HG03103 (cell line): Measurements from ENCODE around the gene RFX1.
A peak's percentile ranks its signal among the peaks of the same experiment; 100 is the strongest.
"Not testable (repeated sequence)": the region's sequence is repeated elsewhere in the genome, so short reads cannot be mapped to it uniquely, and the experiment has no call there.

Source experiments
- ATAC-seq: cut with Tn5 transposase; IDR thresholded peaks from one replicate; pipeline ENCODE4 v1.9.1; 2021; ENCODE audit warnings: low read depth; ENCODE audit not compliant: unreplicated experiment

The RFX1 gene

GRCh38 chr19:14006085-14006765 lies at the start of gene RFX1:
Gene RFX1, minus strand, starts transcription at chr19:14006320. Its CDS starts 12,477 bp downstream, at chr19:13993843.
- ATAC-seq: peak; percentile 65

- no peak for ATAC-seq
Observed at GRCh38 chr19:14055396-14055795, 49.3 kb upstream of the RFX1 start.

DNA sequence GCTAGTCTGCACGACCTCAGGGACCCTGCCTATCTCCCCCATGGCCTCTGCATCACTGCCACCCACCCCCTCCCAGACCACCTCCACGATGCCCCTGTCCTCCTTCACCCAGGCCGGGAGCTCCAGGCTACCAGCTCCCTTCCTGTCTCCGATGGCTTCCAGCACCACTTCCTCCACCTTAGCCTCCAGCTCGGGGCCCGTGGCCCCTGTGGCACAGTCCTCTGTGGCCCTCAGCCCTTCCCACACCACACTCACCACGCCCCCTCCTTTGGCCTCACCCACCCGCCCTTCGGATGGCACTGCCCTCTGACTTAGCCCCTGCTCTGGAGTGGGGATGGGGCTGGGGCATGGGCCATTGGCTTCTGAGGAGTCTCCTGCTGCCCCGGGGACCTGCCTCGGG lies 48.6 kb upstream of the RFX1 start:
- no peak for ATAC-seq

GRCh38 chr19:14054099-14054498 lies 48.0 kb upstream of the RFX1 start:
- no peak for ATAC-seq

GRCh38 chr19:14053500-14053899 lies 47.4 kb upstream of the RFX1 start:
- ATAC-seq: no peak

- no peak for ATAC-seq
Observed at GRCh38 chr19:14053032-14053431, 46.9 kb upstream of the RFX1 start.

DNA sequence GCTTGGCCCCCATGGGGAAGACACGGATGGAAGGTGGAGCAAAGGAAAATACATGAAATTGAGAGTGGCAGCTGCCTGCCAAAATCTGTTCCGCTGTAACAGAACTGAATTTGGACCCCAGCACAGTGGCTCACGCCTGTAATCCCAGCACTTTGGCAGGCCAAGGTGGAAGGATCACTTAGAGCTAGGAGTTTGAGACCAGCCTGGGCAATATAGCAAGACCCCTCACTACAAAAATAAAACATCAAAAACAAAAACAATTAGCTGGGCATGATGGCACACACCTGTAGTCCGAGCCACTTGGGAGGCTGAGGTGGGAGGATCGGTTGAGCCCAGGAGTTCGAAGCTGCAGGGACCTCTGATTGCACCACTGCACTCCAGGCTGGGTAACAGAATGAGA lies 46.4 kb upstream of the RFX1 start:
- no peak for ATAC-seq

- no peak for ATAC-seq
Observed at GRCh38 chr19:14051980-14052379, 45.9 kb upstream of the RFX1 start.

GRCh38 chr19:14050961-14051360 lies 44.8 kb upstream of the RFX1 start:
- not testable (repeated sequence) for ATAC-seq

GRCh38 chr19:14050512-14050911 lies 44.4 kb upstream of the RFX1 start:
- no peak for ATAC-seq

- ATAC-seq: no peak
Observed at GRCh38 chr19:14048443-14049153, 42.5 kb upstream of the RFX1 start.

- ATAC-seq: not testable (repeated sequence)
Observed at GRCh38 chr19:14047866-14048265, 41.7 kb upstream of the RFX1 start.

DNA sequence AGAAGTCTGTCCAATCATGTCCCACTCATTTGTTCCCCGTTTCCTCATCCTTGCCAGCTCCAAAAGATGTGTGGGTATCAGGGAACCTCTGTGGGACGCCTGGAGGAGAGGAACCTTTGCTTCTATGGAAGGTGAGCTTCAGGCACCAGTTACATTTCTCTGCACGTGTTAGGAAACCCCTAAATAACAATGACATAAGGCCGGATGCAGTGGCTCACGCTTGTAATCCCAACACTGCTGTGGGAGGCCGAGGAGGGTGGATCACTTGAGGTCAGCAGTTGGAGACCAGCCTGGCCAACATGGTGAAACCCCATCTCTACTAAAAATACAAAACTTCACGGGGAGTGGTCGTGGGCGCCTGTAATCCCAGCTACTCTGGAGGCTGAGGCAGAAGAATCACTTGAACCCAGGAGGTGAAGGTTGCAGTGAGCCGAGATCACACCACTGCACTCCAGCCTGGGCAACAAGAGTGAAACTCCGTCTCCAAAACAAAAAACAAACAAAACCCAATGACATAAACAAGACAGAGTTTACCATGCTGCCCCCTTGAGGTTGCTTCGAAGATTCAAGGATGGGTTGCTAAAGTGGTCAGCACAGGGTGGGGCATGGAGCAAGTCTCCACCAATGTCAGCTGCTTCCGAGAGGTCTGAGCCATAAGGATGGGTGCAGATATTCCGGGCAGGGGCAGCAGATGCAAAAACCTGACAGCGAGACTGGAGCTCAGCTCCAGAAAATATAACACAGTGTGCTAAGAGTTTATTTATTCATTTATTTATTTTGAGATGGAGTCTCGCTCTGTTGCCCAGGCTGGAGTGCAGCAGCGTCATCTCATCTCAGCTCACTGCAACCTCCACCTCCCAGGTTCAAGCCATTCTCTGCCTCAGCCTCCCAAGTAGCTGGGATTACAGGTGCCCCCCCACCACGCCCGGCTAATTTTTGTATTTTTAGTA lies 36.8 kb upstream of the RFX1 start:
- ATAC-seq: not testable (repeated sequence)

- ATAC-seq: no peak
Observed at GRCh38 chr19:14039181-14039580, 33.1 kb upstream of the RFX1 start.

- no peak for ATAC-seq
Observed at GRCh38 chr19:14035706-14036105, 29.6 kb upstream of the RFX1 start.

DNA sequence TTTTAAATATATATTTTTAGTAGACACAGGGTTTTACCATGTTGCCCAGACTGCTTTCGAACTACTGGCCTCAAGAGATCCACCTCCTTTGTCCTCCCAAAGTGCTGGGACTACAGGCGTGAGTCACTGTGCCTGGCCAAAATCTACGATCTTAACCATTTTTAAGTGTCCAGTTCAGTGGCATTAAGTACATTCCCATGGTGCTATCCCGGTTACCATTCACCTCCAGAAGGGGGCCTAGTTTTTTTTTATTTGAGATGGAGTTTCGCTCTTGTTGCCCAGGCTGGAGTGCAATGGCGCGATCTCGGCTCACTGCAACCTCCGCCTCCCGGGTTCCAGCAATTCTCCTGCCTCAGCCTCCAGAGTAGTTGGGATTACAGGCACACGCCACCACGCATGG lies 29.0 kb upstream of the RFX1 start:
- ATAC-seq: not testable (repeated sequence)

DNA sequence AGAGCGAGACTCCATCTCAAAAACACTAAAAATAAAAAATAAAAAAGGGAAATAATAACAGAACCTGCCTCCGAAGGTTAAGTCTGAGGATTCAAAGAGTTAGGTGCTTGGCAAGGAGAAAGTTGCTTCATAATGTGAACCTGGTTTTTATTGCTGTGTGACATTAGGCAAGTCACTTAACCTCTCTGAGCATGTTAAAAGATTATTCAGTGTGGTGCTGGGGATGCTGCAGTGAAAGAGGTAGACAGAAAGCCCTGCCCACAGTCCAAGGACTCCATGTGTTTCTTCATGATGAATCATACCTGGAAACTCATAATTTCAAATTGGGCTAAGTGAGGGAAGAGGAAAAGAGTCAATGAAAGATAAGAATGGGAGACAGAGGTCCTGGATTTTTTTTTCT lies 27.8 kb upstream of the RFX1 start:
- no peak for ATAC-seq

GRCh38 chr19:14031719-14032480 lies 25.8 kb upstream of the RFX1 start, which contains the start of gene IL27RA:
Gene IL27RA, plus strand, starts transcription at chr19:14031762. Its CDS starts 111 bp downstream, at chr19:14031873.
- no peak for ATAC-seq

GRCh38 chr19:14030997-14031718 lies 25.0 kb upstream of the RFX1 start:
- ATAC-seq: no peak

- ATAC-seq: no peak
Observed at GRCh38 chr19:14028901-14029300, 22.8 kb upstream of the RFX1 start.
